IMR-90 (cell line): Measurements from ENCODE around the gene TMPRSS9.

Experiments
- CTCF ChIP-seq: conservative IDR thresholded peaks from 2 replicates; pipeline ENCODE4 v1.5.1; 2012; ENCODE audit warnings: mild to moderate bottlenecking, low read depth, low read length, improper control_type of control experiment
- ELK1 ChIP-seq: fragments of 150-350 bp; IDR thresholded peaks from 2 replicates; pipeline ENCODE4 v1.6.1; 2016; ENCODE audit warnings: low read depth, mild to moderate bottlenecking, low read length, moderate library complexity, borderline replicate concordance
- RCOR1 ChIP-seq: IDR thresholded peaks from 2 replicates; pipeline ENCODE4 v1.6.1; 2012; ENCODE audit warnings: mild to moderate bottlenecking, low read length, improper control_type of control experiment; ENCODE audit not compliant: insufficient replicate concordance

GRCh38 chr19:2392366-2392765, 32.3 kb downstream of the TMPRSS9 start:
- TF ChIP-seq CTCF (no peak), RCOR1 (no peak), ELK1 (no peak)
